Muscle layer of duodenum (tissue), 2 donors: ENCODE data around the gene PPP2R2D.

Source experiments
- H3K27ac ChIP-seq: one replicate; pipeline ENCODE4 v1.7.0; 2013; ENCODE audit warnings: mild to moderate bottlenecking, low read length
- H3K27me3 ChIP-seq: one replicate; pipeline ENCODE4 v1.7.0; 2013; ENCODE audit warnings: low read depth, mild to moderate bottlenecking, control low read depth, low read length
- H3K36me3 ChIP-seq, 2 donors: one replicate each; pipeline ENCODE4 v1.7.0; 2013; ENCODE audit warnings: low read length in 2 of 2, control low read depth in 1 of 2, mild to moderate bottlenecking in 1 of 2; ENCODE audit not compliant: insufficient read depth in 2 of 2, control insufficient read depth in 1 of 2
- H3K4me1 ChIP-seq, 2 donors: one replicate each; pipeline ENCODE4 v1.7.0; 2013; ENCODE audit warnings: low read length in 2 of 2, mild to moderate bottlenecking in 2 of 2, control low read depth in 1 of 2, moderate library complexity in 1 of 2; ENCODE audit not compliant: insufficient read depth in 2 of 2, control insufficient read depth in 1 of 2
- H3K4me3 ChIP-seq, 2 donors: one replicate each; pipeline ENCODE4 v1.7.0; 2013; ENCODE audit warnings: low read length in 2 of 2, low read depth in 1 of 2, mild to moderate bottlenecking in 1 of 2
- H3K9me3 ChIP-seq, 2 donors: one replicate each; pipeline ENCODE4 v1.7.0; 2013; ENCODE audit warnings: low read length in 2 of 2, control low read depth in 1 of 2, mild to moderate bottlenecking in 1 of 2; ENCODE audit not compliant: control insufficient read depth in 1 of 2
- donor health status: healthy.

The PPP2R2D gene

GRCh38 chr10:131870831-131871672, 29.8 kb upstream of the PPP2R2D start:
- Histone ChIP-seq H3K27ac (no peak overlapping the region), H3K36me3 (no peaks in the 10 kb centered on the region), H3K27me3 (no peaks in the 10 kb centered on the region), H3K4me1 (peaks cover 0 to 6% of the 10 kb centered on the region in 2 donors), H3K4me3 (no peak overlapping the region), H3K9me3 (no peaks in the 10 kb centered on the region)

GRCh38 chr10:131871673-131872005, 29.2 kb upstream of the PPP2R2D start:
- no peaks in the 10 kb centered on the region for H3K9me3 ChIP-seq
- H3K4me1 ChIP-seq: peaks cover 0 to 6% of the 10 kb centered on the region in 2 donors
- no peaks in the 10 kb centered on the region for H3K36me3 ChIP-seq
- no peak overlapping the region for H3K27ac ChIP-seq
- no peak overlapping the region for H3K4me3 ChIP-seq
- H3K27me3 ChIP-seq: no peaks in the 10 kb centered on the region

- H3K4me3 ChIP-seq: no peak overlapping the region
Measured at GRCh38 chr10:131872011-131872826, 28.6 kb upstream of the PPP2R2D start.

GRCh38 chr10:131872827-131873375, 27.9 kb upstream of the PPP2R2D start:
- Histone ChIP-seq H3K4me3 (no peak overlapping the region), H3K4me1 (peaks cover 0 to 6% of the 10 kb centered on the region in 2 donors), H3K27ac (no peak overlapping the region), H3K36me3 (no peaks in the 10 kb centered on the region), H3K27me3 (no peaks in the 10 kb centered on the region), H3K9me3 (no peaks in the 10 kb centered on the region)

More at GRCh38 chr10:131872011-131872826, 28.6 kb upstream of the PPP2R2D start:
- Histone ChIP-seq H3K27me3 (no peaks in the 10 kb centered on the region), H3K27ac (no peak overlapping the region), H3K9me3 (no peaks in the 10 kb centered on the region), H3K4me1 (peaks cover 0 to 6% of the 10 kb centered on the region in 2 donors), H3K36me3 (no peaks in the 10 kb centered on the region)

GRCh38 chr10:131874991-131875451, 25.8 kb upstream of the PPP2R2D start:
- Histone ChIP-seq H3K27ac (no peak overlapping the region), H3K27me3 (no peaks in the 10 kb centered on the region), H3K4me3 (no peak overlapping the region)

GRCh38 chr10:131875501-131875900, 25.3 kb upstream of the PPP2R2D start:
- no peak overlapping the region for H3K4me3 ChIP-seq
- H3K36me3 ChIP-seq: no peaks in the 10 kb centered on the region
- H3K9me3 ChIP-seq: no peaks in the 10 kb centered on the region
- peaks cover 0 to 6% of the 10 kb centered on the region in 2 donors for H3K4me1 ChIP-seq
- no peak overlapping the region for H3K27ac ChIP-seq
- no peaks in the 10 kb centered on the region for H3K27me3 ChIP-seq

More at GRCh38 chr10:131874991-131875451, 25.8 kb upstream of the PPP2R2D start:
- peaks cover 0 to 6% of the 10 kb centered on the region in 2 donors for H3K4me1 ChIP-seq
- H3K9me3 ChIP-seq: no peaks in the 10 kb centered on the region
- H3K36me3 ChIP-seq: no peaks in the 10 kb centered on the region

- H3K9me3 ChIP-seq: no peaks in the 10 kb centered on the region
- H3K27me3 ChIP-seq: no peaks in the 10 kb centered on the region
- no peaks in the 10 kb centered on the region for H3K36me3 ChIP-seq
- peaks cover 0 to 6% of the 10 kb centered on the region in 2 donors for H3K4me1 ChIP-seq
- no peak overlapping the region for H3K27ac ChIP-seq
- no peak overlapping the region for H3K4me3 ChIP-seq
Measured at GRCh38 chr10:131876017-131876416, 24.8 kb upstream of the PPP2R2D start.

GRCh38 chr10:131876508-131876907, 24.3 kb upstream of the PPP2R2D start:
- Histone ChIP-seq H3K9me3 (no peaks in the 10 kb centered on the region), H3K36me3 (no peaks in the 10 kb centered on the region), H3K4me3 (no peak overlapping the region), H3K27me3 (no peaks in the 10 kb centered on the region), H3K4me1 (peaks cover 0 to 6% of the 10 kb centered on the region in 2 donors), H3K27ac (no peak overlapping the region)

GRCh38 chr10:131880016-131880590, 20.7 kb upstream of the PPP2R2D start:
- no peaks in the 10 kb centered on the region for H3K27me3 ChIP-seq
- no peaks in the 10 kb centered on the region for H3K4me1 ChIP-seq
- H3K4me3 ChIP-seq: no peak overlapping the region
- H3K27ac ChIP-seq: no peak overlapping the region
- H3K9me3 ChIP-seq: no peaks in the 10 kb centered on the region
- H3K36me3 ChIP-seq: no peaks in the 10 kb centered on the region

- no peaks in the 10 kb centered on the region for H3K27me3 ChIP-seq
- H3K36me3 ChIP-seq: no peaks in the 10 kb centered on the region
- H3K4me3 ChIP-seq: no peak overlapping the region
- H3K9me3 ChIP-seq: no peaks in the 10 kb centered on the region
- peaks cover 0 to 6% of the 10 kb centered on the region in 2 donors for H3K4me1 ChIP-seq
- no peak overlapping the region for H3K27ac ChIP-seq
Measured at GRCh38 chr10:131881104-131881880, 19.5 kb upstream of the PPP2R2D start.
